Breast epithelium (tissue), 4 donors: ENCODE measurements around the gene SMARCC2. TPM values are rescaled to one million over a fixed set of nuclear protein-coding genes. Genes with fewer than 3 reads are reported as not detected.
"Not testable (repeated sequence)": the region's sequence is repeated elsewhere in the genome, so short reads cannot be mapped to it uniquely, and the experiment has no call there.

Experiments used
- DNase-seq, 2 donors: peaks; one replicate each; pipeline ENCODE4 v3.0.0-alpha.2; 2019; ENCODE audit warnings: low spot score in 2 of 2
- H3K27ac ChIP-seq, 2 donors: fragments of 200-600 bp; sonication (generic) in 1 of 2; one replicate each; pipeline ENCODE4 v1.5.1; 2016 to 2019; ENCODE audit warnings: mild to moderate bottlenecking in 1 of 2
- H3K27me3 ChIP-seq, 2 donors: fragments of 200-600 bp; sonication (generic) in 1 of 2; one replicate each; pipeline versions ENCODE4 v1.5.1 to v1.6.0; 2017 to 2019; ENCODE audit warnings: control low read depth in 1 of 2, mild to moderate bottlenecking in 1 of 2
- H3K36me3 ChIP-seq: fragments of 200-600 bp; one replicate; pipeline ENCODE4 v1.5.1; 2019
- H3K4me1 ChIP-seq, 2 donors: fragments of 200-600 bp; sonication (generic); one replicate each; pipeline ENCODE4 v1.5.1; 2016 to 2019; ENCODE audit warnings: control low read depth in 1 of 2
- H3K4me3 ChIP-seq, 3 donors: fragments of 200-600 bp; sonication (generic); 1 replicate in 2 of 3; 2 replicates in 1 of 3; pipeline ENCODE4 v1.5.1; 2016 to 2019; ENCODE audit warnings: mild to moderate bottlenecking in 3 of 3, moderate library complexity in 2 of 3
- H3K9me3 ChIP-seq, 2 donors: fragments of 200-600 bp; sonication (generic) in 1 of 2; one replicate each; pipeline ENCODE4 v1.5.1; 2016 to 2019; ENCODE audit warnings: control low read depth in 1 of 2
- POLR2A ChIP-seq: fragments of 450-650 bp; IDR thresholded peaks from one replicate; pipeline ENCODE4 v1.6.1; 2016; ENCODE audit warnings: antibody characterized with exemption, mild to moderate bottlenecking, moderate library complexity
- POLR2AphosphoS5 ChIP-seq, 3 donors: sonication (generic); formaldehyde crosslinking; IDR thresholded peaks; one replicate each; pipeline ENCODE4 v1.6.1; 2017; ENCODE audit warnings: antibody characterized with exemption in 3 of 3
- intact Hi-C: fragments of 100-400 bp; cut with DNase I; formaldehyde crosslinking; loops from one replicate; pipeline ENCODE4 v1.15.1; 2023; ENCODE audit warnings: low total_unique reads
- total RNA-seq, 3 donors: library from RNA; depleted of rRNA; stranded (reverse); fragments of >200 nt; gene quantifications; one replicate each; pipeline ENCODE4 v1.1.0, GENCODE V29; 2016
- TF ChIP-seq, protein P1 (sequence below), 3 donors: fragments of 450-650 bp; IDR thresholded peaks; one replicate each; pipeline ENCODE4 v1.5.1; 2016 to 2017; ENCODE audit warnings: antibody characterized with exemption in 3 of 3, mild to moderate bottlenecking in 3 of 3, moderate library complexity in 3 of 3

Gene SMARCC2
- total RNA-seq, 3 donors from 2014 or later: 105 to 114 (median 106) TPM

DNA sequence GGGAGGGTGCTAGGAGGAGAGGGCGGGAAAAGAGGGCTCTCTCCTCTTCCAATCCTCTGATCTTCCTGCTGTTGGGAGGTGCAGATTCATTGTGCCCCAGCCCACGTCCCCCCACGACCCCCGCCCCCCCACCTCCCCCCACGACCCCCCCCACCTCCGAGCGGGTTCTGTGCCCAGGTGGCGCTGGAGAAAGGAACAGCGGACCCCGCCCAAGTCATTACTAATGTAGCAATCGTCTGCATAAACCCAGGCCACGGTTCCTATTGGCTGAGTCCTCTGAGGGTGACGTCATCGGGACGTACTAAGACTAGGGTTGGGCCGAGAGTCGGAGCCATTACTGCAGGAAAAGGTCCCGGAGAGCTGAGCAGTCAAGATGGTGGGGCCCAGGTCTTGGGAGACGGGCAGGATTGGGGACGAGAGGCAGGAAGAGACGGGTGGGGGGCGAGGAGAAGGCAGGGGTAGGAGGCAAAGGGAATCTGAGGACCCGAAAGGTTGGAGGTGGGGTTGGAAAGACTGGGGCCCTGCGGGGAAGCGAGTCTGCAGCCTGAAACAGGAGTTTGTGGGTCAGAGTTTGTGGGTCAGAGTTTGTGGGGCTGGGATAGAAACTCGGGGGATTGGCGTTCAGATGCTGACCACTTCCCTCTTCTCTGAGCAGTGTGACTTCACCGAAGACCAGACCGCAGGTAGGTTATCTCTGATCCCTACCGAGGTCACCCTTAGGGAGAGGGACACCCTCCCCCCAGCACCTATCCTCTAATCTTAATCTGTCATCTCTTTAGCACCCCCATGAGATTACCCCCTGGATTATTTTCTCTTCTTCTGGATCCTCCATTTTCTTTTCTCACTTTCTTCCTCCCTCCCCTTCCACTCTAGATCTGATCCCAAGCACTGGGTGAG, 31.0 kb downstream of the SMARCC2 start, which contains the start of gene MYL6:
Gene MYL6 (plus strand): TSS at position 331 of the 897 bp plus-strand sequence. CDS start 43 bp downstream, at position 374.
- no peaks in the 10 kb centered on the region for H3K27me3 ChIP-seq
- H3K9me3 ChIP-seq: no peaks in the 10 kb centered on the region
- TF ChIP-seq POLR2AphosphoS5 (IDR thresholded peaks at IDR 0.05) (peak; percentile 98 to 100 (median 99)), POLR2A (peak; percentile 99)
- TF ChIP-seq, protein P1, sequence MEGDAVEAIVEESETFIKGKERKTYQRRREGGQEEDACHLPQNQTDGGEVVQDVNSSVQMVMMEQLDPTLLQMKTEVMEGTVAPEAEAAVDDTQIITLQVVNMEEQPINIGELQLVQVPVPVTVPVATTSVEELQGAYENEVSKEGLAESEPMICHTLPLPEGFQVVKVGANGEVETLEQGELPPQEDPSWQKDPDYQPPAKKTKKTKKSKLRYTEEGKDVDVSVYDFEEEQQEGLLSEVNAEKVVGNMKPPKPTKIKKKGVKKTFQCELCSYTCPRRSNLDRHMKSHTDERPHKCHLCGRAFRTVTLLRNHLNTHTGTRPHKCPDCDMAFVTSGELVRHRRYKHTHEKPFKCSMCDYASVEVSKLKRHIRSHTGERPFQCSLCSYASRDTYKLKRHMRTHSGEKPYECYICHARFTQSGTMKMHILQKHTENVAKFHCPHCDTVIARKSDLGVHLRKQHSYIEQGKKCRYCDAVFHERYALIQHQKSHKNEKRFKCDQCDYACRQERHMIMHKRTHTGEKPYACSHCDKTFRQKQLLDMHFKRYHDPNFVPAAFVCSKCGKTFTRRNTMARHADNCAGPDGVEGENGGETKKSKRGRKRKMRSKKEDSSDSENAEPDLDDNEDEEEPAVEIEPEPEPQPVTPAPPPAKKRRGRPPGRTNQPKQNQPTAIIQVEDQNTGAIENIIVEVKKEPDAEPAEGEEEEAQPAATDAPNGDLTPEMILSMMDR (IDR thresholded peaks at IDR 0.05): peak in 2 of 3 donors; percentile 7 to 8
- H3K4me1 ChIP-seq: peaks cover 4 to 30% of the 10 kb centered on the region in 2 donors
- intact Hi-C loops: loop anchor here (5.0 kb wide), 1 partner anchor 36 kb away; no protein-coding TSS in a partner anchor
- no peaks in the 10 kb centered on the region for H3K36me3 ChIP-seq
- H3K4me3 ChIP-seq: peak within 1 kb of the TSS; percentile 89 to 97 (median 94)
- peak; percentile 97 to 99 for DNase-seq
- peak within 1 kb of the TSS; percentile 100 for H3K27ac ChIP-seq

DNA sequence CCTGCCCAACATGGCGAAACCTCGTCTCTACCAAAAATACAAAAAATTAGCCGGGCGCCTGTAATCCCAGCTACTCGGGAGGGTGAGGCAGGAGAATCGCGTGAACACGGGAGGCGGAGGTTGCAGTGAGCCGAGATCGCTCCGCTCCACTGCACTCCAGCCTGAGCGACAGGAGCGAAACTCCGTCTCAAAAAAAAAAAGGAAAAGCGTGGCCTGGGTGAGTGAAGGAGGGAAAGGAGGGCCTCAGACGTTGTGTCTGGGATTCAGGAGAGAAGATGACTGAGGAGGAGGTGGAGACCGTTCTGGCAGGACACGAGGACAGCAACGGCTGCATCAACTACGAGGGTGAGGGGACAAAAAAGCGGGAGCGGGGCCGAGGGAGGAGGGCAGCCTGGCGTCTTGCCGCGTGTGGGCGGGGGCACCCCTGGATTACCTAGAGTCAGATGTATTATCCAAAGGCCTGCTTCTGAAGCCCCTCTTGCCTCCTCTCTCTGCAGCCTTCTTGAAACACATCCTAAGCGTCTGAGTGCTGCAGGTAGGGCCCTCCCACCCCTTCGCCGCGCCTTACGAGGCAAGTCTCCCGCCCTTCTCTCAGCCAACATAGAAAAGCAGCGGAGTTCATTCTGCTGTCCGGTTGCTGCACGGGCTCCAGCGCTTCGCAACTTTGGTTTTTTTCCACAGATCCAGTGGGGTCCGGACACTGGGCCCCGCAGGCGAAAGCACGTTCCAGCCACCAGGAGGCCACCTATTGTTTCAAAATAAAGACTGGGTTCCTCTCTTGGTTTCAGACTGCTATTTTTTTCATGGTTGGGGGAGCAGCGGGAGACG, 31.9 kb downstream of the SMARCC2 start:
- Histone ChIP-seq H3K27ac (peak overlapping the region; percentile 100), H3K4me3 (peak overlapping the region; percentile 89 to 97 (median 94)), H3K9me3 (no peaks in the 10 kb centered on the region), H3K4me1 (peaks cover 4 to 35% of the 10 kb centered on the region in 2 donors), H3K36me3 (no peaks in the 10 kb centered on the region), H3K27me3 (no peaks in the 10 kb centered on the region)
- TF ChIP-seq, protein P1 (IDR thresholded peaks at IDR 0.05): peak; percentile 69 to 90 (median 79)
- TF ChIP-seq POLR2A: no peak
- peak in 2 of 3 donors; percentile 8 to 9 for TF ChIP-seq POLR2AphosphoS5 (IDR thresholded peaks at IDR 0.05)
- intact Hi-C loops: loop anchor here (5.0 kb wide), 1 partner anchor 35 kb away; no protein-coding TSS in a partner anchor
- DNase-seq: peak; percentile 77 to 89

DNA sequence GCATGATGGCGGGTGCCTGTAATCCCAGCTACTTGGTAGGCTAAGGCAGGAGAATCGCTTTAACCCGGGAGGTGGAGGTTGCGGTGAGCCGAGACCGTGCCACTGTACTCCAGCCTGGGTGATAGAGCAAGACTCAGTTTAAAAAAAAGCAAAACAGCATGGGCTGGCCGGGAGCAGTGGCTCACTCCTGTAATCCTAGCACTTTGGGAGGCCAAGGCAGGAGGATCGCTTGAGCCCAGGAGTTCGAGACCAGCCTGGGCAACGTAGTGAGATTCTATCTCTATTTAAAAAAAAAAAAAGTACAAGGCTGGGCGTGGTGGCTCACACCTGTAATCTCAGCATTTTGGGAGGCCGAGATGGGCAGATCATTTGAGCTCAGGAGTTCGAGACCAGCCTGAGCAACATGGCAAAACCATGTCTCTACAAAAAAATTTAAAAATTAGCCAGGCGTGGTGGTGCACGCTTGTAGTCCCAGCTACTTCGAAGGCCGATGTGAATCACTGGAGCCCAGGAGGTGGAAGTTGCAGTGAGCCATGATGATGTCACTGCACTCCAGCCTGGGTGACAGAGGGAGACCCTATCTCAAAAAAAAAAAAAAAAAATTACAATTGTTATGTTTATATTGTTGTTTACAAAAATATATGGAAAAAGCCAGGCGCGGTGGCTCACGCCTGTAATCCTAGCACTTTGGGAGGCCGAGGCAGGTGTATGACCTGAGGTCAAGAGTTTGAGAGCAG, 32.7 kb downstream of the SMARCC2 start:
- intact Hi-C loops: loop anchor here (5.0 kb wide), 1 partner anchor 34 kb away; no protein-coding TSS in a partner anchor
- Histone ChIP-seq H3K4me3 (peak overlapping the region; percentile 89 to 97 (median 94)), H3K4me1 (peaks cover 4 to 35% of the 10 kb centered on the region in 2 donors), H3K27ac (peak overlapping the region; percentile 100)
- H3K36me3 ChIP-seq, DNase-seq, H3K27me3 ChIP-seq, H3K9me3 ChIP-seq: not testable (repeated sequence)

GRCh38 chr12:56155256-56155845, 33.9 kb downstream of the SMARCC2 start:
- Histone ChIP-seq H3K36me3 (no peaks in the 10 kb centered on the region), H3K27me3 (no peaks in the 10 kb centered on the region), H3K4me1 (peaks cover 7 to 26% of the 10 kb centered on the region in 2 donors), H3K9me3 (no peaks in the 10 kb centered on the region), H3K27ac (no peak overlapping the region), H3K4me3 (no peak overlapping the region)
- DNase-seq: no peak
- TF ChIP-seq, protein P1 (IDR thresholded peaks at IDR 0.05): no peak
- no peak for TF ChIP-seq POLR2A
- no peak for TF ChIP-seq POLR2AphosphoS5 (IDR thresholded peaks at IDR 0.05)
- intact Hi-C loops: loop anchor here (5.0 kb wide), 1 partner anchor 33 kb away; no protein-coding TSS in a partner anchor
